Loucy (cell line): Measurements from ENCODE around the gene HGS.

Source experiments
- H2AFZ ChIP-seq: fragments of 200-600 bp; sonication (generic); 2 replicates; pipeline ENCODE4 v1.6.0; 2016; ENCODE audit warnings: antibody characterized with exemption, mild to moderate bottlenecking, low read length, moderate library complexity
- H3F3A ChIP-seq: fragments of 200-600 bp; 2 replicates; pipeline ENCODE4 v1.6.0; 2016; ENCODE audit warnings: antibody characterized with exemption, low read depth, mild to moderate bottlenecking
- H3K27me3 ChIP-seq: fragments of 200-600 bp; sonication (generic); 2 replicates; pipeline ENCODE4 v1.6.1; 2014; ENCODE audit warnings: low read length, mild to moderate bottlenecking; ENCODE audit not compliant: insufficient read depth, poor library complexity, severe bottlenecking
- H3K36me3 ChIP-seq: fragments of 200-600 bp; sonication (generic); 2 replicates; pipeline ENCODE4 v1.6.1; 2016; ENCODE audit warnings: low read length; ENCODE audit not compliant: insufficient read depth
- H3K4me1 ChIP-seq: fragments of 200-600 bp; sonication (generic); 2 replicates; pipeline ENCODE4 v1.5.1; 2014; ENCODE audit warnings: low read length, mild to moderate bottlenecking; ENCODE audit not compliant: insufficient read depth, poor library complexity, severe bottlenecking
- H3K4me2 ChIP-seq: fragments of 200-600 bp; sonication (generic); 2 replicates; pipeline ENCODE4 v1.6.0; 2014; ENCODE audit warnings: antibody characterized with exemption, low read length, low read depth, mild to moderate bottlenecking; ENCODE audit not compliant: poor library complexity, severe bottlenecking
- H3K4me3 ChIP-seq: fragments of 200-600 bp; sonication (generic); 2 replicates; pipeline ENCODE4 v1.5.1; 2014; ENCODE audit warnings: low read length, mild to moderate bottlenecking, mixed read lengths; ENCODE audit not compliant: poor library complexity, severe bottlenecking
- H3K79me2 ChIP-seq: fragments of 200-600 bp; sonication (generic); 2 replicates; pipeline ENCODE4 v1.6.1; 2014; ENCODE audit warnings: low read length; ENCODE audit not compliant: insufficient read depth
- H3K9ac ChIP-seq: fragments of 200-600 bp; sonication (generic); 2 replicates; pipeline ENCODE4 v1.6.0; 2014; ENCODE audit warnings: mild to moderate bottlenecking, low read depth, low read length, moderate library complexity; ENCODE audit not compliant: poor library complexity, severe bottlenecking
- H3K9me2 ChIP-seq: fragments of 200-600 bp; sonication (generic); replicated peaks from 2 replicates; pipeline ENCODE4 v1.6.1; 2016; ENCODE audit warnings: low read depth, low read length, mixed read lengths
- H3K9me3 ChIP-seq: fragments of 200-600 bp; sonication (generic); 2 replicates; pipeline ENCODE4 v1.6.1; 2014; ENCODE audit warnings: mild to moderate bottlenecking, antibody characterized with exemption, low read length, low read depth; ENCODE audit not compliant: insufficient read depth
- H4K20me1 ChIP-seq: fragments of 200-600 bp; sonication (generic); 2 replicates; pipeline ENCODE4 v1.6.0; 2014; ENCODE audit warnings: antibody characterized with exemption, low read length, mild to moderate bottlenecking; ENCODE audit not compliant: insufficient read depth, poor library complexity, severe bottlenecking
- CTCF ChIP-seq: fragments of 200-600 bp; sonication (generic); conservative IDR thresholded peaks from 2 replicates; pipeline ENCODE4 v1.5.1; 2014; ENCODE audit warnings: mild to moderate bottlenecking, antibody characterized with exemption, low read length
- EZH2phosphoT487 ChIP-seq: fragments of 200-600 bp; IDR thresholded peaks from 2 replicates; pipeline ENCODE4 v1.6.1; 2018; ENCODE audit warnings: antibody characterized with exemption, mild to moderate bottlenecking, moderate library complexity, borderline replicate concordance

HGS gene

DNA sequence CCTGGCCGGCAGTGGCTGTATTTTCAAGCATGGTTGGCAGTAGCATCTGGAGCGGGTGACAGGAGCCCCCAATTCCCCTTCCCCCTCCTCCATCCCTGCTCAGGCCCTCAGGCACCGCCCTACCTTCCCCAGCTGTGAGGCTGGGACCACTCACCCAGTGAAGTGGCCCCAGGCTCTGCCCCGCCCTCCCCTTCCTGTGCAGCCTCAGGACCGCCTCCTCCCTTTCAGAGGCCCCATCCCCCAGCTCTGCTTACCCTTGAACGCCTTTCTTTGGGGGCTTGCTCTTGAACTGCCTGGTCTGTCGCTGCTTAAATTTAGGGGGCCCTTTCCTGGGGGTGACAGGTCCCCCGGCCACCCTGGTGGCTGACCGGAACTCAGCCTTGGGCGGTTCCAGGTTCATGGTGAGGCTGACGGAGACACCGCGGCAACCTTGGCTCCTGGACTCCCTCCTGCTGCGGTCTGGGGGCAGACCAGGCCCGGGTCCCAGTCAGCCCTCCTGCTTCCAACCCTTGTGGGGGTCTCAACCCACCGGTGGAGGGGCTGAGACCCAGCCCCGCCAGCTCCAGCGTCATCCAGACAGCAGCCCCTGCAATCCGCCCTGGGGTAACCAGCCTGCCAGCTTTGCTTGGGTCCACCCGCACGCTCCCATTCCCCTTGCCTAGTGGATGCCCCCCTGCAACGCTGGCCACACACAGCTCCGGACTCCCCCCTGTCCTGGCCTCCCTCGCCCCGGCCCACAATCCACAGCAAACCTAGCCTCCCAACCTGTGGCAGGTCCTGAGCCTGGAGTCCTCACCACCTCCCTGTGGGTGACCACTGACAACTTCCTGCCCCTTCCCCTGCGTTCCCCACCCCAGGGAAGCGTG, 30.7 kb upstream of the HGS start:
- Histone ChIP-seq H3K4me2 (peak overlapping the region; percentile 90), H3K79me2 (no peaks in the 10 kb centered on the region), H3K36me3 (no peaks in the 10 kb centered on the region), H3K4me1 (peaks cover 32% of the 10 kb centered on the region), H3K27me3 (no peaks in the 10 kb centered on the region), H4K20me1 (no peaks in the 10 kb centered on the region), H3K4me3 (peak overlapping the region; percentile 82), H2AFZ (peak overlapping the region; percentile 87), H3K9me2 (no peaks in the 10 kb centered on the region), H3K9me3 (no peaks in the 10 kb centered on the region), H3F3A (no peaks in the 10 kb centered on the region), H3K9ac (peak overlapping the region; percentile 83)
- TF ChIP-seq CTCF (no peak), EZH2phosphoT487 (no peak)

- Histone ChIP-seq H3K4me3 (no peak overlapping the region), H2AFZ (no peak overlapping the region), H3K36me3 (no peaks in the 10 kb centered on the region), H3K9me2 (no peaks in the 10 kb centered on the region), H3K9ac (no peak overlapping the region), H3K9me3 (no peaks in the 10 kb centered on the region), H3K4me1 (peaks cover 32% of the 10 kb centered on the region), H4K20me1 (no peaks in the 10 kb centered on the region), H3F3A (no peaks in the 10 kb centered on the region), H3K4me2 (no peak overlapping the region), H3K79me2 (no peaks in the 10 kb centered on the region), H3K27me3 (no peaks in the 10 kb centered on the region)
- TF ChIP-seq CTCF (no peak), EZH2phosphoT487 (no peak)
These were observed 28.3 kb upstream of the HGS start for GRCh38 chr17:81655378-81656117.

DNA sequence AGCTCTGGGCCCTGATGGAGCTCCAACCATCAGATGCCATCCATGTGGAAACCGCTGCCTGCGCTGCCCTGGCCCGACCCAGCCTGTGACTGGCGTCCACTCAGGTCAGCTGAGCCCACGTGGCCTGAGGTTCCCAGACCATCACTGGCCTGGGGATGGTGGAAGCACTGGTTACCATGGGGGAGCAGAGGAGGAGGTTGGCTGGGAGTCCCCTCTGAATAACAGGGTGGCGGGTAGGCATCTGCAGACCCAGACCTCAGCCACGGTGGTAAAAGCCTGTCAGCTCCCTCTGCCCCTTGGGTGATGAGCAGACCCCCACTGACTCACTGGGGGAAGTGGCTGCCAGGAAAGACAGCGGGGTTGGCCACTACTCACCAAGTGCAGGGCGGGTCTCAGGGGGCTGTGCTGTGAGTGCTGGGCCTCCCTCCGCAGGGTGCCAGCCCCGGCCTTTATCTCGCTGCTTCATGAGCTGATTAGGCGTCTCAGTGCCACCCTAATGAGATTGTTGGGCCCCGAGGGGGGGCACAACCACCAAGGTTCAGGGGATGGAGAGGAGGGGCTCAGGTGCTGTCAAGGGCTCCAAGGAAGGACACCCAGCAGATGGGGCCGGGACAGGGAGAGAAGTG, 27.6 kb upstream of the HGS start, which contains the start of gene PDE6G:
Gene PDE6G, minus strand, starts transcription at position 425 of the 626 bp plus-strand sequence. CDS start 3,237 bp downstream, outside the sequence.
- H3K79me2 ChIP-seq, result no peaks in the 10 kb centered on the region
- H3K9me3 ChIP-seq, result no peaks in the 10 kb centered on the region
- peak within 1 kb of the TSS; percentile 55 for H3K4me2 ChIP-seq
- no peaks in the 10 kb centered on the region for H3K9me2 ChIP-seq
- H3K4me1 ChIP-seq, result peaks cover 32% of the 10 kb centered on the region
- H3K9ac ChIP-seq, result peak within 1 kb of the TSS; percentile 37
- TF ChIP-seq CTCF (no peak), EZH2phosphoT487 (no peak)
- no peak within 1 kb of the TSS for H2AFZ ChIP-seq
- no peaks in the 10 kb centered on the region for H3K27me3 ChIP-seq
- no peaks in the 10 kb centered on the region for H4K20me1 ChIP-seq
- no peaks in the 10 kb centered on the region for H3F3A ChIP-seq
- no peaks in the 10 kb centered on the region for H3K36me3 ChIP-seq
- peak within 1 kb of the TSS; percentile 16 for H3K4me3 ChIP-seq
